Adrenal gland (tissue), 5 donors: ENCODE data around the gene PER3.

Experiments
- POLR2A ChIP-seq, 2 donors: fragments of 450-650 bp; IDR thresholded peaks; one replicate each; pipeline ENCODE4 v1.6.1; 2017; ENCODE audit warnings: antibody characterized with exemption in 2 of 2, mild to moderate bottlenecking in 2 of 2, moderate library complexity in 1 of 2
- TF ChIP-seq, protein P1 (sequence below), 6 experiments: fragments of 450-650 bp in 4 of 6; fragments of 200-600 bp in 2 of 6; sonication (generic) in 1 of 6; IDR thresholded peaks; 1 replicate in 5 of 6; 2 replicates in 1 of 6; pipeline versions ENCODE4 v1.5.1 to v1.8.0; 2016 to 2021; ENCODE audit warnings: antibody characterized with exemption in 6 of 6, mild to moderate bottlenecking in 2 of 6, moderate library complexity in 1 of 6
- donor health status: DM: no; HTN: no; CAD: no.

- TF ChIP-seq, protein P1, sequence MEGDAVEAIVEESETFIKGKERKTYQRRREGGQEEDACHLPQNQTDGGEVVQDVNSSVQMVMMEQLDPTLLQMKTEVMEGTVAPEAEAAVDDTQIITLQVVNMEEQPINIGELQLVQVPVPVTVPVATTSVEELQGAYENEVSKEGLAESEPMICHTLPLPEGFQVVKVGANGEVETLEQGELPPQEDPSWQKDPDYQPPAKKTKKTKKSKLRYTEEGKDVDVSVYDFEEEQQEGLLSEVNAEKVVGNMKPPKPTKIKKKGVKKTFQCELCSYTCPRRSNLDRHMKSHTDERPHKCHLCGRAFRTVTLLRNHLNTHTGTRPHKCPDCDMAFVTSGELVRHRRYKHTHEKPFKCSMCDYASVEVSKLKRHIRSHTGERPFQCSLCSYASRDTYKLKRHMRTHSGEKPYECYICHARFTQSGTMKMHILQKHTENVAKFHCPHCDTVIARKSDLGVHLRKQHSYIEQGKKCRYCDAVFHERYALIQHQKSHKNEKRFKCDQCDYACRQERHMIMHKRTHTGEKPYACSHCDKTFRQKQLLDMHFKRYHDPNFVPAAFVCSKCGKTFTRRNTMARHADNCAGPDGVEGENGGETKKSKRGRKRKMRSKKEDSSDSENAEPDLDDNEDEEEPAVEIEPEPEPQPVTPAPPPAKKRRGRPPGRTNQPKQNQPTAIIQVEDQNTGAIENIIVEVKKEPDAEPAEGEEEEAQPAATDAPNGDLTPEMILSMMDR (IDR thresholded peaks at IDR 0.05) = no peak
- TF ChIP-seq POLR2A (IDR thresholded peaks at IDR 0.05) = no peak
These were observed 73.9 kb downstream of the PER3 start for GRCh38 chr1:7857985-7858384.
